IMR-90 (cell line): ENCODE measurements around the gene TFAP2C. TPM values are rescaled to one million over a fixed set of nuclear protein-coding genes. Genes with fewer than 3 reads are reported as not detected.

Experiments
- ATAC-seq: fragments of 200-7000 bp; cut with Tn5 transposase; 2 replicates; pipeline ENCODE4 v1.9.1; 2020; ENCODE audit warnings: low read depth, mild to moderate bottlenecking, moderate library complexity
- BruUV-seq: library from RNA; stranded (reverse); fragments of 400-500 nt; replicated peaks from 2 replicates; lab custom pipeline; 2021; lab: Mats Ljungman, UMichigan
- CTCF ChIA-PET: fragments of 300-600 bp; formaldehyde crosslinking; extraction: SDS; loops from one replicate; lab custom pipeline; 2021; ENCODE audit warnings: antibody characterized with exemption; lab: Yijun Ruan, JAX
- POLR2A ChIA-PET: fragments of 300-600 bp; sonication (Branson Sonifier 250); formaldehyde crosslinking; loops from one replicate; lab custom pipeline; 2022; ENCODE audit warnings: antibody characterized with exemption; ENCODE audit not compliant: unreplicated experiment; lab: Charles Lee
- DNase-seq: peaks from one replicate; pipeline ENCODE4 v3.0.0; 2013
- H2AFZ ChIP-seq: replicated peaks from 2 replicates; pipeline ENCODE3; 2013; ENCODE audit warnings: low read length, mild to moderate bottlenecking; ENCODE audit not compliant: poor library complexity
- H2AK5ac ChIP-seq: 2 replicates; pipeline ENCODE4 v1.6.1; 2013; ENCODE audit warnings: low read depth, low read length, inconsistent platforms
- H2AK9ac ChIP-seq: replicated peaks from 2 replicates; pipeline ENCODE3; 2013; ENCODE audit warnings: mild to moderate bottlenecking, low read depth, low read length, moderate library complexity; ENCODE audit not compliant: poor library complexity
- H2BK120ac ChIP-seq: 2 replicates; pipeline ENCODE4 v1.6.1; 2013; ENCODE audit warnings: low read depth, low read length, inconsistent platforms
- H2BK15ac ChIP-seq: 3 replicates; pipeline ENCODE4 v1.6.1; 2013; ENCODE audit warnings: low read depth, low read length, inconsistent platforms
- H2BK20ac ChIP-seq: 2 replicates; pipeline ENCODE4 v1.6.1; 2013; ENCODE audit warnings: low read depth, mild to moderate bottlenecking, inconsistent platforms, low read length, moderate library complexity
- H2BK5ac ChIP-seq: 2 replicates; pipeline ENCODE4 v1.6.1; 2013; ENCODE audit warnings: mild to moderate bottlenecking, low read depth, low read length, inconsistent platforms; ENCODE audit not compliant: poor library complexity, severe bottlenecking
- H3K14ac ChIP-seq: replicated peaks from 2 replicates; pipeline ENCODE4 v1.6.1; 2013; ENCODE audit warnings: low read depth, low read length, inconsistent platforms
- H3K18ac ChIP-seq: 2 replicates; pipeline ENCODE4 v1.6.1; 2013; ENCODE audit warnings: low read depth, low read length, control low read depth
- H3K23ac ChIP-seq: 2 replicates; pipeline ENCODE4 v1.6.1; 2013; ENCODE audit warnings: low read depth, low read length, inconsistent platforms
- H3K27ac ChIP-seq: 2 replicates; pipeline ENCODE4 v1.5.1; 2013; ENCODE audit warnings: mild to moderate bottlenecking, control low read depth, low read length; ENCODE audit not compliant: insufficient read depth
- H3K27me3 ChIP-seq: 2 replicates; pipeline ENCODE4 v1.6.1; 2013; ENCODE audit warnings: low read length; ENCODE audit not compliant: control insufficient read depth, insufficient read depth
- H3K36me3 ChIP-seq: 2 replicates; pipeline ENCODE4 v1.6.1; 2013; ENCODE audit warnings: low read length, mixed read lengths; ENCODE audit not compliant: control insufficient read depth, insufficient read depth
- H3K4ac ChIP-seq: 2 replicates; pipeline ENCODE4 v1.6.1; 2013; ENCODE audit warnings: low read depth, low read length, inconsistent platforms
- H3K4me1 ChIP-seq: 2 replicates; pipeline ENCODE4 v1.6.1; 2013; ENCODE audit warnings: low read length, mixed read lengths; ENCODE audit not compliant: control insufficient read depth, insufficient read depth
- H3K4me2 ChIP-seq: 2 replicates; pipeline ENCODE4 v1.6.1; 2013; ENCODE audit warnings: low read depth, mild to moderate bottlenecking, control low read depth, low read length, moderate library complexity
- H3K4me3 ChIP-seq: 2 replicates; pipeline ENCODE4 v1.5.1; 2013; ENCODE audit warnings: low read depth, mild to moderate bottlenecking, control low read depth, low read length, moderate library complexity; ENCODE audit not compliant: insufficient read depth
- H3K56ac ChIP-seq: 2 replicates; pipeline ENCODE4 v1.6.1; 2013; ENCODE audit warnings: low read length, inconsistent platforms; ENCODE audit not compliant: insufficient read depth; ENCODE audit errors: extremely low read depth
- H3K79me1 ChIP-seq, 2 experiments: 2 replicates each; pipeline ENCODE4 v1.6.1; 2013; ENCODE audit warnings: low read length in 2 of 2, inconsistent platforms in 1 of 2, low read depth in 1 of 2
- H3K9ac ChIP-seq: 2 replicates; pipeline ENCODE4 v1.6.1; 2013; ENCODE audit warnings: low read depth, low read length, control low read depth
- H3K9me1 ChIP-seq: 2 replicates; pipeline ENCODE4 v1.6.1; 2013; ENCODE audit warnings: low read length, inconsistent platforms; ENCODE audit not compliant: insufficient read depth
- H3K9me3 ChIP-seq: 2 replicates; pipeline ENCODE4 v1.6.1; 2013; ENCODE audit warnings: low read length; ENCODE audit not compliant: control insufficient read depth, insufficient read depth
- H4K20me1 ChIP-seq: 2 replicates; pipeline ENCODE4 v1.6.1; 2013; ENCODE audit warnings: low read length, inconsistent platforms; ENCODE audit not compliant: insufficient read depth
- H4K5ac ChIP-seq: 2 replicates; pipeline ENCODE4 v1.6.1; 2013; ENCODE audit warnings: mild to moderate bottlenecking, low read depth, low read length, control low read depth
- H4K8ac ChIP-seq, 2 experiments: 2 replicates each; pipeline ENCODE4 v1.6.1; 2013; ENCODE audit warnings: low read depth in 2 of 2, low read length in 2 of 2, control low read depth in 1 of 2, inconsistent platforms in 1 of 2
- H4K91ac ChIP-seq: 2 replicates; pipeline ENCODE4 v1.6.1; 2013; ENCODE audit warnings: low read depth, low read length, inconsistent platforms; ENCODE audit not compliant: insufficient read depth
- BHLHE40 ChIP-seq: fragments of 150-350 bp; IDR thresholded peaks from 2 replicates; pipeline ENCODE4 v1.6.1; 2016; ENCODE audit warnings: mild to moderate bottlenecking, low read depth, low read length
- CEBPB ChIP-seq: IDR thresholded peaks from 2 replicates; pipeline ENCODE4 v1.6.1; 2012; ENCODE audit warnings: low read depth, low read length, improper control_type of control experiment
- CHD1 ChIP-seq: IDR thresholded peaks from 2 replicates; pipeline ENCODE4 v1.6.1; 2012; ENCODE audit warnings: low read depth, low read length, improper control_type of control experiment
- FOS ChIP-seq: fragments of 150-350 bp; IDR thresholded peaks from 2 replicates; pipeline ENCODE4 v1.6.1; 2016; ENCODE audit warnings: low read depth, low read length
- MAZ ChIP-seq: IDR thresholded peaks from 2 replicates; pipeline ENCODE4 v1.6.1; 2012; ENCODE audit warnings: low read depth, mild to moderate bottlenecking, low read length, improper control_type of control experiment, moderate library complexity, borderline replicate concordance
- MXI1 ChIP-seq: IDR thresholded peaks from 2 replicates; pipeline ENCODE4 v1.6.1; 2012; ENCODE audit warnings: low read depth, mild to moderate bottlenecking, low read length, moderate library complexity, borderline replicate concordance
- NFE2L2 ChIP-seq: fragments of 150-350 bp; IDR thresholded peaks from 2 replicates; pipeline ENCODE4 v1.6.1; 2016; ENCODE audit warnings: low read depth, mild to moderate bottlenecking, low read length
- POLR2A ChIP-seq: IDR thresholded peaks from 2 replicates; pipeline ENCODE4 v1.6.1; 2012; ENCODE audit warnings: mild to moderate bottlenecking, low read depth, low read length
- SMC3 ChIP-seq: fragments of 150-350 bp; IDR thresholded peaks from 2 replicates; pipeline ENCODE4 v1.6.1; 2016; ENCODE audit warnings: low read depth, mild to moderate bottlenecking, antibody characterized with exemption, low read length, moderate library complexity
- WGBS, 2 experiments: methylation state at CpG; one replicate each; pipeline versions ENCODE4 v1.1.5 to v1.1.7; 2013; ENCODE audit warnings: missing lambda C conversion rate in 2 of 2; ENCODE audit not compliant: insufficient read length in 1 of 2; ENCODE audit errors: extremely low coverage in 2 of 2; 5-methylcytosine and 5-hydroxymethylcytosine counted together
- dilution Hi-C: fragments of 300-500 bp; cut with HindIII; formaldehyde crosslinking; loops from one replicate; pipeline ENCODE4 v1.14.3; 2018; ENCODE audit warnings: low sequenced_read_pairs; ENCODE audit not compliant: unreplicated experiment
- in situ Hi-C: fragments of 300-500 bp; cut with MboI; formaldehyde crosslinking; loops from 3 replicates; pipeline ENCODE4 v1.14.3; 2019; ENCODE audit warnings: low sequenced_read_pairs, inconsistent platforms, mixed read lengths
- intact Hi-C: fragments of 100-400 bp; cut with micrococcal nuclease; formaldehyde crosslinking; loops from 2 replicates; pipeline ENCODE4 v1.10.0; 2022
- polyA plus RNA-seq, 3 experiments: library from polyadenylated mRNA; depleted of rRNA; stranded (reverse); fragments of >200 nt; gene quantifications; 2 replicates each; pipeline ENCODE4 v1.2.3, GENCODE V29; 2012; ENCODE audit warnings: low replicate concordance in 1 of 3
- total RNA-seq: library from RNA; depleted of rRNA; stranded (reverse); fragments of >200 nt; gene quantifications from 2 replicates; pipeline ENCODE4 v1.2.3, GENCODE V29; 2012
- TF ChIP-seq, protein P1 (sequence below): fragments of 150-350 bp; IDR thresholded peaks from 2 replicates; pipeline ENCODE4 v1.6.1; 2016; ENCODE audit warnings: low read depth, mild to moderate bottlenecking, low read length, moderate library complexity, borderline replicate concordance
- TF ChIP-seq, protein P2 (sequence below): conservative IDR thresholded peaks from 2 replicates; pipeline ENCODE4 v1.5.1; 2012; ENCODE audit warnings: mild to moderate bottlenecking, low read depth, low read length, improper control_type of control experiment

TFAP2C gene
- total and polyA plus RNA-seq, 2 of the 4 experiments (the other 2 are of a cell fraction): under 0.01 to 0.05 TPM

DNA sequence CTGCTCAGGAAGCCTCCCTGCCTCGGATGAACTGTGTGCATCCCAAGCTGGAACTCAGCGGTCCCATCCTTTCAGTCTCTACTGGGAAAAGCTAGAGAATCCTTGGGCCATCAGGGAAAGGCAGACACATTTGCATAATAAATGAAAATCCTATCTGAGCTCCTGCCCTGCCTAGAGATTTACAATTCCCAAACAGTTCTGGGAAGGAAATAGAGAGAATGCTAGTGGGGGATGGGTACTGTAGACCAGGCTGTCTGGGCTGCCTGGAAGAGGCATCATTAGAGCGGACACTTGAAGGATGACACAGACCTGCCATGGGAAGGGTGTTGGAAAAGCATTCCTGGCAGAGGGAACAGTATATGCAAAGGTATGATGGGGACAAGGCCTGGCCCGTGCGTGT, 44.3 kb downstream of the TFAP2C start:
- in situ Hi-C loops: no loop called here

More for the DNA sequence above, 44.3 kb downstream of the TFAP2C start:
- H2BK20ac ChIP-seq: no peak overlapping the region
- no peak overlapping the region for H3K9ac ChIP-seq
- H2BK5ac ChIP-seq: no peak overlapping the region
- no peaks in the 10 kb centered on the region for H3K36me3 ChIP-seq
- H4K8ac ChIP-seq: no peak overlapping the region
- ATAC-seq: no peak
- H3K4me1 ChIP-seq: no peaks in the 10 kb centered on the region
- no peak overlapping the region for H3K27ac ChIP-seq
- no peaks in the 10 kb centered on the region for H3K27me3 ChIP-seq
- H3K4me2 ChIP-seq: no peak overlapping the region
- no peak overlapping the region for H3K4me3 ChIP-seq
- BruUV-seq: no TSS peak
- no peak overlapping the region for H3K56ac ChIP-seq
- H3K79me1 ChIP-seq: no peaks in the 10 kb centered on the region
- H2AFZ ChIP-seq: peak overlapping the region; percentile 11
- no peak overlapping the region for H2BK120ac ChIP-seq
- no peaks in the 10 kb centered on the region for H3K9me1 ChIP-seq
- TF ChIP-seq CEBPB (no peak), MAZ (no peak), SMC3 (no peak), POLR2A (no peak), MXI1 (no peak), FOS (no peak), NFE2L2 (no peak), CHD1 (no peak), BHLHE40 (no peak)
- TF ChIP-seq, protein P1, sequence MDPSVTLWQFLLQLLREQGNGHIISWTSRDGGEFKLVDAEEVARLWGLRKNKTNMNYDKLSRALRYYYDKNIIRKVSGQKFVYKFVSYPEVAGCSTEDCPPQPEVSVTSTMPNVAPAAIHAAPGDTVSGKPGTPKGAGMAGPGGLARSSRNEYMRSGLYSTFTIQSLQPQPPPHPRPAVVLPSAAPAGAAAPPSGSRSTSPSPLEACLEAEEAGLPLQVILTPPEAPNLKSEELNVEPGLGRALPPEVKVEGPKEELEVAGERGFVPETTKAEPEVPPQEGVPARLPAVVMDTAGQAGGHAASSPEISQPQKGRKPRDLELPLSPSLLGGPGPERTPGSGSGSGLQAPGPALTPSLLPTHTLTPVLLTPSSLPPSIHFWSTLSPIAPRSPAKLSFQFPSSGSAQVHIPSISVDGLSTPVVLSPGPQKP: no peak
- TF ChIP-seq, protein P2, sequence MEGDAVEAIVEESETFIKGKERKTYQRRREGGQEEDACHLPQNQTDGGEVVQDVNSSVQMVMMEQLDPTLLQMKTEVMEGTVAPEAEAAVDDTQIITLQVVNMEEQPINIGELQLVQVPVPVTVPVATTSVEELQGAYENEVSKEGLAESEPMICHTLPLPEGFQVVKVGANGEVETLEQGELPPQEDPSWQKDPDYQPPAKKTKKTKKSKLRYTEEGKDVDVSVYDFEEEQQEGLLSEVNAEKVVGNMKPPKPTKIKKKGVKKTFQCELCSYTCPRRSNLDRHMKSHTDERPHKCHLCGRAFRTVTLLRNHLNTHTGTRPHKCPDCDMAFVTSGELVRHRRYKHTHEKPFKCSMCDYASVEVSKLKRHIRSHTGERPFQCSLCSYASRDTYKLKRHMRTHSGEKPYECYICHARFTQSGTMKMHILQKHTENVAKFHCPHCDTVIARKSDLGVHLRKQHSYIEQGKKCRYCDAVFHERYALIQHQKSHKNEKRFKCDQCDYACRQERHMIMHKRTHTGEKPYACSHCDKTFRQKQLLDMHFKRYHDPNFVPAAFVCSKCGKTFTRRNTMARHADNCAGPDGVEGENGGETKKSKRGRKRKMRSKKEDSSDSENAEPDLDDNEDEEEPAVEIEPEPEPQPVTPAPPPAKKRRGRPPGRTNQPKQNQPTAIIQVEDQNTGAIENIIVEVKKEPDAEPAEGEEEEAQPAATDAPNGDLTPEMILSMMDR: no peak
- H3K9me3 ChIP-seq: no peaks in the 10 kb centered on the region
- no peaks in the 10 kb centered on the region for H4K20me1 ChIP-seq
- H4K5ac ChIP-seq: no peak overlapping the region
- H3K4ac ChIP-seq: no peak overlapping the region
- intact Hi-C loops: no loop called here
- no peak overlapping the region for H4K91ac ChIP-seq
- DNase-seq: no peak
- POLR2A ChIA-PET: no interaction called here
- WGBS, 2 experiments: 73% methylated on average over 2 of the region's 5 CpGs; no CpG with 5 or more reads in 1 of the 2 experiments
- H2AK5ac ChIP-seq: no peak overlapping the region
- H3K18ac ChIP-seq: no peak overlapping the region
- dilution Hi-C loops: no loop called here
- no peak overlapping the region for H2AK9ac ChIP-seq
- no peak overlapping the region for H3K23ac ChIP-seq
- no peak overlapping the region for H2BK15ac ChIP-seq
- CTCF ChIA-PET: no interaction called here
- no peak overlapping the region for H3K14ac ChIP-seq
